Measurements from ENCODE around the gene NTM.

NTM gene

DNA sequence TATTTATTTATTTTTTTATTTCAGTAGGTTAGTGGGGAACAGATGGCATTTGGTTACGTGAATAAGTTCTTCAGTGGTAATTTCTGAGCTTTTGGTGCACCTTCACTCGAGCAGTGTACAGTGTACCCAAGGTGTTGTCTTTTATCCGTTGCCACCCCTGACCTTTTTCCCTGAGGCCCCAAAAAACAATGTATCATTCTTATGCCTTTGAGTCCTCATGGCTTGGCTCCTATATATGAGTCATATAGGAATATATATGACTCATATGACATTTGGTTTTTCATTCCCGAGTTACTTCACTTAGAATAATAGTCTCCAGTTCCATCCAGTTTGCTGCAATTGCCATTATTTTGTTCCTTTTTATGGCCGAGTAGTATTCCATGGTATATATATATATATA is 763.9 kb downstream of the NTM start:
- no peak overlapping the region for H3K4me3 ChIP-seq (ENCODE audit: low read depth, low read length)
- TF ChIP-seq, protein P1, sequence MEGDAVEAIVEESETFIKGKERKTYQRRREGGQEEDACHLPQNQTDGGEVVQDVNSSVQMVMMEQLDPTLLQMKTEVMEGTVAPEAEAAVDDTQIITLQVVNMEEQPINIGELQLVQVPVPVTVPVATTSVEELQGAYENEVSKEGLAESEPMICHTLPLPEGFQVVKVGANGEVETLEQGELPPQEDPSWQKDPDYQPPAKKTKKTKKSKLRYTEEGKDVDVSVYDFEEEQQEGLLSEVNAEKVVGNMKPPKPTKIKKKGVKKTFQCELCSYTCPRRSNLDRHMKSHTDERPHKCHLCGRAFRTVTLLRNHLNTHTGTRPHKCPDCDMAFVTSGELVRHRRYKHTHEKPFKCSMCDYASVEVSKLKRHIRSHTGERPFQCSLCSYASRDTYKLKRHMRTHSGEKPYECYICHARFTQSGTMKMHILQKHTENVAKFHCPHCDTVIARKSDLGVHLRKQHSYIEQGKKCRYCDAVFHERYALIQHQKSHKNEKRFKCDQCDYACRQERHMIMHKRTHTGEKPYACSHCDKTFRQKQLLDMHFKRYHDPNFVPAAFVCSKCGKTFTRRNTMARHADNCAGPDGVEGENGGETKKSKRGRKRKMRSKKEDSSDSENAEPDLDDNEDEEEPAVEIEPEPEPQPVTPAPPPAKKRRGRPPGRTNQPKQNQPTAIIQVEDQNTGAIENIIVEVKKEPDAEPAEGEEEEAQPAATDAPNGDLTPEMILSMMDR (IDR thresholded peaks at IDR 0.05; ENCODE audit: low read depth, low read length, missing control alignments) = no peak
- no peak for DNase-seq (ENCODE audit: low read depth)

DNA sequence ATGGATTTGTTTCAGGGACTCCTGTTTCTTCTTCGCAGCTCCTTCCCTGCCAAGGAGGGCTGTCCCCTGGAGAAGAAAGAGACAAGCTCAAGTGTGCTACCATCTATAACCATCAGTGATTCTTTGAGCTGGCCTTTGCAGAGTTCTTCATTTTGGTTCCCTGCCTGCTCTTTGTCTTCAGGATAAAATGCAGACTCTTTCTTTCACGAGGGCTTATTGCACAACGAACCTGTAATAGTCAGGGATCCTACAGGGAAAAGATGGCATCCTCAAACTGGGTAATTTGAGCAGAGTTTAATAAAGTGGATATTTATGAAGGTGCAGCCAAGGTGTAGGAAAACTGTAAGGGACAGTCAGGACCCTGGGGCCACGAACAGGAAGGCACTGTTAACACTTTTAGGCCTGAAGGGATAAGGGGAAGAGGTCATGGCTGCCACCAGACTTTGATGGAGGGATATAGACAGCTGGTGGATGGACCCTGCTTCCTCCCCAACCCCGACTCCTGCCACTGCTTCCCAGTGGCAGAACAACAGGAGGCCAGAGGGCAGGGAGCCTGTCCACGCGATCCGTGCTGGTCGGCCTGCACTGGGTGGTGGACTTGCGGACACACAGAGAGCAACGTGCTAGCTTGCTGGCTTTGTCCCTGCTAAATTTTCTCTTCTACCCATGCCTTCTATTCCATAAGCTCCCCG is 767.0 kb downstream of the NTM start:
- TF ChIP-seq, protein P1 (IDR thresholded peaks at IDR 0.05; ENCODE audit: low read depth, low read length, missing control alignments) = no peak
- no peak for DNase-seq (ENCODE audit: low read depth)
- no peak overlapping the region for H3K4me3 ChIP-seq (ENCODE audit: low read depth, low read length)

GRCh38 chr11:132137981-132138313 is 767.5 kb downstream of the NTM start:
- TF ChIP-seq, protein P1 (IDR thresholded peaks at IDR 0.05; ENCODE audit: low read depth, low read length, missing control alignments) = no peak
- H3K4me3 ChIP-seq (ENCODE audit: low read depth, low read length) = no peak overlapping the region
- DNase-seq (ENCODE audit: low read depth) = no peak

DNA sequence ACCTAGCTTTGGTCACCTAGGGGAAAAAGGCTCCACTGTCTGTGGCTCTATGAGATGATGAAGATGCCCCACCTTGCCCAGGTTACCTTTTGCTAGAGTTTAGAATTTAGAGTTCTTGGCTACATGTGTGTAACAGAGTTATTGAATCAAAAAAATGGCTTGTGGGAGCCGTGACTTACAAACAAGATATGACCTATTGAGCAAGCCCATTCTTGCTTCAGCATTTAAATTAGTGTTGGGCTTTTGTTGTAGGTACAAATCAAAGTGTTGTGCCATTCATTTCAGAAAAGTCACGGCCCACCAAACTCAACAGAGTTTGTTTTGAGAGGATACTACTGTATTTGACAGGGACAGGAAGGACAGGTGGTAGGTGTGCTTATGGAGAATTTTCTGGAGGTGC is 768.8 kb downstream of the NTM start:
- TF ChIP-seq, protein P1 (IDR thresholded peaks at IDR 0.05; ENCODE audit: low read depth, low read length, missing control alignments) = no peak

DNA sequence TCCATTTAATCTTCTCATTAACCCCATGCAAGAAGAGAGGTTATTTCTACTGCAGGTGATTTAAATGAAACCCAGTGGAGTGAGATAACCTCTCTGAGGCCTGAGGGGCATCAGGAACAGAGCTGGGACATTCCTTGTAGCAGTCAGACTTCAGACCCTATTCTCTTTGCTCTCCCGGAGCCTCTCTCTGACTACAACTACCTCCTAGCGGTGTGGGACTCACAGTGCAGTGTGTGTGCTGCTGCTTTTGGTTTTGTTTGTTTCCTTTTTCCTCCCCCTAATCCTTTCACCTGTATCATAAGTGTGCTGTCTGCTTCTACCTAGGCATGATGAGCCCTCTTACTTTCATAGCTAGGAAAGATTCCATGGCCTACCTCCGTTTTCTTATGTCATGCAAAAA is 769.6 kb downstream of the NTM start:
- no peak overlapping the region for H3K4me3 ChIP-seq (ENCODE audit: low read depth, low read length)
- DNase-seq (ENCODE audit: low read depth) = no peak
- TF ChIP-seq, protein P1 (IDR thresholded peaks at IDR 0.05; ENCODE audit: low read depth, low read length, missing control alignments) = peak; percentile 68

More for the DNA sequence above, 768.8 kb downstream of the NTM start:
- DNase-seq (ENCODE audit: low read depth) = no peak
- no peak overlapping the region for H3K4me3 ChIP-seq (ENCODE audit: low read depth, low read length)

DNA sequence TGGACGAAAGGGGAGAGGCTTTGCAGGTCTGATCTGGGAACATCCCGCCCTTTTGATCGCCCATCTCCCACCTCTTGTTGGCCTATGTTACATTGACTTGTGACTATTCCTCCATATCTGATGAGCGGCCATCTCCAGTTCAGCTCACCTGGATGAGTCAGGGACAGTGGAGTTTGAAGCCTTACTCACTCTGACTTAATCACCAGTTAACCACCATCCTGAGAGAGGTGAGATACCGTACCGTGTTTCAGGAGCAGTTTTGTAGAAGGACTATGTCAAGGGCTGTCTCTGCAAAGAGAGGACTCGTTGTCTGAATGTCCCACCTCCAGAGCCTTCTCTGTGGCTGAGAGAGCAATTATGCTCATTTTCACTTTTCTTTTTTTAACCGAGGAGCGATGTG is 771.7 kb downstream of the NTM start:
- TF ChIP-seq, protein P1 (IDR thresholded peaks at IDR 0.05; ENCODE audit: low read depth, low read length, missing control alignments) = no peak
- DNase-seq (ENCODE audit: low read depth) = no peak
- no peak overlapping the region for H3K4me3 ChIP-seq (ENCODE audit: low read depth, low read length)

DNA sequence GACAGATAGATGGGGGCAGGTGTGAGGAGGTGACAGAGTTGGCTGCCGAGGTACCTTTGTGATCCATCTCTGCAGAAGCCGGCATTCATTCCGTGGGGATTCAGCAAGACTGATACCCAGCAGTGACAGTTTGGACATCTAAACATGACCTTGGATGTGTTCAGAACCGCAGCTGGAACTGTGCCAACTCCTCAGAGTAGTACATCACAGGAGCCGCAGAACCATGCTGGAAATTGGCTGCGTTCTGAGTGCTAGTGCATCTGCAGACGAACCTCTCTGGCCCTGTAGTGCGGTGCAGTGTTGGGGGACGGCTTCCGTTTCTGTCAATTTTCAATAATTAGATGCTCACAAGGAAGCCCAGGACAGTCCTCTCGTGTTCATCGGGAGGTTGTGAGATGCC is 772.1 kb downstream of the NTM start:
- TF ChIP-seq, protein P1 (IDR thresholded peaks at IDR 0.05; ENCODE audit: low read depth, low read length, missing control alignments) = no peak
- H3K4me3 ChIP-seq (ENCODE audit: low read depth, low read length) = no peak overlapping the region
- DNase-seq (ENCODE audit: low read depth) = no peak

Measured in GM12864 (cell line).